H9 (cell line): ENCODE results near the gene WBP1L. TPM values are rescaled to one million over a fixed set of nuclear protein-coding genes. Genes with fewer than 3 reads are reported as not detected.

Experiments
- DNase-seq: peaks from one replicate; pipeline ENCODE4 v3.0.0-alpha.2; 2017
- H2AFZ ChIP-seq: one replicate; pipeline ENCODE4 v1.6.1; 2013; ENCODE audit warnings: mild to moderate bottlenecking, low read length, control low read depth, moderate library complexity
- H2AK5ac ChIP-seq: 2 replicates; pipeline ENCODE4 v1.6.1; 2013; ENCODE audit warnings: low read length, control low read depth, mixed read lengths; ENCODE audit not compliant: insufficient read length
- H2BK120ac ChIP-seq: one replicate; pipeline ENCODE4 v1.6.1; 2013; ENCODE audit warnings: low read depth, mild to moderate bottlenecking, low read length, control low read depth, inconsistent platforms; ENCODE audit not compliant: poor library complexity, severe bottlenecking
- H2BK12ac ChIP-seq: 2 replicates; pipeline ENCODE4 v1.6.1; 2013; ENCODE audit warnings: low read length, control low read depth, mixed read lengths, low read depth; ENCODE audit not compliant: insufficient read length
- H2BK15ac ChIP-seq: 2 replicates; pipeline ENCODE4 v1.6.1; 2013; ENCODE audit warnings: low read depth, low read length, control low read depth
- H2BK20ac ChIP-seq: one replicate; pipeline ENCODE4 v1.6.1; 2013; ENCODE audit warnings: low read depth, mild to moderate bottlenecking, low read length, control low read depth, inconsistent platforms; ENCODE audit not compliant: poor library complexity, severe bottlenecking
- H2BK5ac ChIP-seq: 2 replicates; pipeline ENCODE4 v1.6.1; 2013; ENCODE audit warnings: low read length, control low read depth, mixed read lengths; ENCODE audit not compliant: insufficient read length
- H3K14ac ChIP-seq: 2 replicates; pipeline ENCODE4 v1.6.1; 2013; ENCODE audit warnings: low read length, control low read depth; ENCODE audit not compliant: insufficient read depth
- H3K18ac ChIP-seq: 2 replicates; pipeline ENCODE4 v1.6.1; 2013; ENCODE audit warnings: low read depth, mild to moderate bottlenecking, mixed read lengths, low read length, control low read depth; ENCODE audit not compliant: insufficient read length
- H3K23ac ChIP-seq: 2 replicates; pipeline ENCODE4 v1.6.1; 2013; ENCODE audit warnings: low read length, control low read depth, mixed read lengths, low read depth; ENCODE audit not compliant: insufficient read length
- H3K23me2 ChIP-seq: 2 replicates; pipeline ENCODE4 v1.6.1; 2013; ENCODE audit warnings: low read depth, mild to moderate bottlenecking, mixed read lengths, low read length, control low read depth; ENCODE audit not compliant: insufficient read length, poor library complexity, severe bottlenecking
- H3K27ac ChIP-seq: 2 replicates; pipeline ENCODE4 v1.5.1; 2013; ENCODE audit warnings: low read length, control low read depth, mixed read lengths, low read depth; ENCODE audit not compliant: insufficient read length
- H3K27me3 ChIP-seq: 2 replicates; pipeline ENCODE4 v1.6.1; 2013; ENCODE audit warnings: low read length, control low read depth, inconsistent platforms; ENCODE audit not compliant: insufficient read depth
- H3K4ac ChIP-seq: 2 replicates; pipeline ENCODE4 v1.6.1; 2013; ENCODE audit warnings: low read depth, mild to moderate bottlenecking, control low read depth, inconsistent platforms, low read length, moderate library complexity
- H3K4me1 ChIP-seq: 2 replicates; pipeline ENCODE4 v1.6.1; 2013; ENCODE audit warnings: low read length, control low read depth, inconsistent platforms; ENCODE audit not compliant: insufficient read depth
- H3K4me2 ChIP-seq: 2 replicates; pipeline ENCODE4 v1.6.1; 2013; ENCODE audit warnings: low read length, control low read depth, mixed read lengths; ENCODE audit not compliant: insufficient read length, insufficient read depth
- H3K56ac ChIP-seq: 2 replicates; pipeline ENCODE4 v1.6.1; 2013; ENCODE audit warnings: low read depth, mild to moderate bottlenecking, mixed read lengths, low read length, control low read depth; ENCODE audit not compliant: insufficient read length
- H3K79me1 ChIP-seq: 2 replicates; pipeline ENCODE4 v1.6.1; 2013; ENCODE audit warnings: low read depth, mild to moderate bottlenecking, moderate library complexity, low read length, control low read depth, inconsistent platforms; ENCODE audit not compliant: insufficient read depth, poor library complexity, severe bottlenecking
- H3K79me2 ChIP-seq: 2 replicates; pipeline ENCODE4 v1.6.1; 2013; ENCODE audit warnings: low read length, control low read depth, inconsistent platforms; ENCODE audit not compliant: insufficient read depth
- H3K9ac ChIP-seq: 2 replicates; pipeline ENCODE4 v1.6.1; 2013; ENCODE audit warnings: low read length, control low read depth, mixed read lengths; ENCODE audit not compliant: insufficient read length; ENCODE audit errors: extremely low read depth
- H3K9me3 ChIP-seq: one replicate; pipeline ENCODE4 v1.6.1; 2013; ENCODE audit warnings: low read depth, low read length, inconsistent platforms; ENCODE audit not compliant: control insufficient read depth
- H3T11ph ChIP-seq: one replicate; pipeline ENCODE4 v1.6.1; 2013; ENCODE audit warnings: mild to moderate bottlenecking, low read length, control low read depth, inconsistent platforms
- H4K20me1 ChIP-seq: one replicate; pipeline ENCODE4 v1.6.1; 2013; ENCODE audit not compliant: control insufficient read depth, insufficient read length, insufficient read depth
- H4K5ac ChIP-seq: 2 replicates; pipeline ENCODE4 v1.6.1; 2013; ENCODE audit warnings: low read depth, mild to moderate bottlenecking, mixed read lengths, low read length, control low read depth; ENCODE audit not compliant: insufficient read length
- H4K8ac ChIP-seq: replicated peaks from 2 replicates; pipeline ENCODE4 v1.6.1; 2013; ENCODE audit warnings: low read length, control low read depth, mixed read lengths, low read depth; ENCODE audit not compliant: insufficient read length
- H4K91ac ChIP-seq: 2 replicates; pipeline ENCODE4 v1.6.1; 2013; ENCODE audit warnings: low read depth, mild to moderate bottlenecking, moderate library complexity, mixed read lengths, low read length, control low read depth; ENCODE audit not compliant: insufficient read length
- H3K27ac Mint-ChIP-seq, 3 experiments: 2 replicates in 2 of 3; 3 replicates in 1 of 3; pipeline ENCODE4 v1.8.0; 2020 to 2021; ENCODE audit warnings: mixed read lengths in 3 of 3, mild to moderate bottlenecking in 1 of 3, moderate library complexity in 1 of 3
- H3K27me3 Mint-ChIP-seq: 2 replicates; pipeline ENCODE4 v1.8.0; 2021; ENCODE audit warnings: low read depth, mild to moderate bottlenecking, moderate library complexity, mixed read lengths
- H3K36me3 Mint-ChIP-seq, 3 experiments: 2 replicates in 2 of 3; 3 replicates in 1 of 3; pipeline ENCODE4 v1.8.0; 2020 to 2021; ENCODE audit warnings: low read depth in 3 of 3, mixed read lengths in 3 of 3; ENCODE audit not compliant: insufficient read depth in 1 of 3
- H3K4me1 Mint-ChIP-seq, 2 experiments: 2 replicates each; pipeline ENCODE4 v1.8.0; 2020; ENCODE audit warnings: mixed read lengths in 2 of 2
- H3K4me3 Mint-ChIP-seq, 2 experiments: 2 replicates in 1 of 2; 3 replicates in 1 of 2; pipeline ENCODE4 v1.8.0; 2020 to 2021; ENCODE audit warnings: mild to moderate bottlenecking in 2 of 2, mixed read lengths in 2 of 2, moderate library complexity in 1 of 2
- H3K9me3 Mint-ChIP-seq, 2 experiments: 2 replicates in 1 of 2; 3 replicates in 1 of 2; pipeline ENCODE4 v1.8.0; 2020; ENCODE audit warnings: mild to moderate bottlenecking in 2 of 2, mixed read lengths in 2 of 2, moderate library complexity in 1 of 2
- WGBS: extraction: QIAGEN DNeasy Blood & Tissue Kit; methylation state at CpG from one replicate; pipeline ENCODE4 v1.1.7; 2013; ENCODE audit warnings: missing lambda C conversion rate, low lambda C conversion rate, mixed read lengths; ENCODE audit not compliant: insufficient read length; ENCODE audit errors: extremely low coverage; 5-methylcytosine and 5-hydroxymethylcytosine counted together
- total RNA-seq: library from RNA; stranded (reverse); gene quantifications from 2 replicates; pipeline ENCODE4 v1.2.1, GENCODE V29; 2021
- TF ChIP-seq, protein P1 (sequence below): fragments of 200-600 bp; sonication (generic); conservative IDR thresholded peaks from 3 replicates; pipeline ENCODE4 v1.8.0; 2021; ENCODE audit warnings: antibody characterized with exemption, mild to moderate bottlenecking

Gene WBP1L
- total RNA-seq, 1 experiment from 2014 or later, result 23.8 TPM

DNA sequence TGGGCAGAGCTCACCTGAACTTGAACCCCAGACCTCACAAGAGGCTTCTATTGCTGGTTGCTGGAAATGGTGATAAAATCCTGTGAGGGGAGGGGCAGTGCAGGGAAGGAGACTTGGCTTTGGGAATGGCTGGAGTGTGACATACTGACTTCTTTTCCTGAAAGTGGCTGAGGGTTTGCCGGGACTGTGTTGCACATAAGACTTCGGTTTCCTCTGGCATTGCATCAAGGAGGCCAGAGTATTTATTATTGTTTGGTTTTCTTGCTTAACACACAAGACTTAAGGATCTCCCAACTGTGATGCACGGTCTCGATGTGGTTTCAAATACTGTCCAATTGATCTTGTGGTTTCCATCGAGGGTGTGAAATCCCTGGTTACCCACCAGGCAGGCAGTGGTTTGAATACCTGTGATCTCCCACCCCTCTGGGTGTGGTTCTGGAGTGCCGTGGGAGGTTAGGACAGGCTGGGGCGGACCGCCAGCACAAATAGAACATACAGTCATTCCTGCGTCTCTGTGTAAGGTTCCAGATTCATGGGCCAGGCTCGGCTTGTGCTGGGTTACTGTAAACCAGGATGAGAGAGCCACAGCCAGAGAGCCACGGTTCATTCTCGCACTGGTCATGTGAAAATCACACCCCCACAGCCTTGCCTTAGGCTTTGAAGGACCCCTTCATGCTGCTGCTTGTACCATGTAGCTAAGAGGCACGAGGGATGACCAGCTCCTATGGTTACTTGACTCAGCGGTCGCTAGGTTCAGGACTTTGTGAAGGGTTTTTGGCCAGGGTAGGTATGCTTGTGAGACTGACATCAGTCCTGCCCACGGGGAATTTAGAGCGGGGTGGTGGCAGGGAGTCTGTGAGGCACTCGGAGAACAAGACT, 39.2 kb downstream of the WBP1L start:
- H4K20me1 ChIP-seq, result no peaks in the 10 kb centered on the region
- Mint-ChIP-seq H3K27ac (no peak overlapping the region; a peak in 1 of 7 replicates), H3K36me3 (no peaks in the 10 kb centered on the region), H3K4me1 (peaks cover 31 to 36% of the 10 kb centered on the region in 2 experiments), H3K9me3 (no peaks in the 10 kb centered on the region), H3K27me3 (no peaks in the 10 kb centered on the region), H3K4me3 (no peak overlapping the region; a peak in 1 of 5 replicates)
- no peak overlapping the region for H2BK120ac ChIP-seq
- DNase-seq, result no peak
- WGBS, result no CpG with 5 or more reads among the region's 18 CpGs
- H3K56ac ChIP-seq, result no peak overlapping the region
- no peaks in the 10 kb centered on the region for H3K79me2 ChIP-seq
- no peak overlapping the region for H3K23ac ChIP-seq
- H3T11ph ChIP-seq, result no peak overlapping the region
- no peak overlapping the region for H3K9ac ChIP-seq
- no peak overlapping the region for H2BK5ac ChIP-seq
- no peaks in the 10 kb centered on the region for H3K9me3 ChIP-seq
- H3K18ac ChIP-seq, result no peak overlapping the region
- H3K79me1 ChIP-seq, result no peaks in the 10 kb centered on the region
- H2AFZ ChIP-seq, result no peak overlapping the region
- H3K4ac ChIP-seq, result no peak overlapping the region
- no peak overlapping the region for H3K14ac ChIP-seq
- H4K5ac ChIP-seq, result no peak overlapping the region
- no peak overlapping the region for H2BK12ac ChIP-seq
- no peak overlapping the region for H3K27ac ChIP-seq
- no peaks in the 10 kb centered on the region for H3K27me3 ChIP-seq
- H2AK5ac ChIP-seq, result no peak overlapping the region
- no peak overlapping the region for H3K4me2 ChIP-seq
- H2BK15ac ChIP-seq, result no peak overlapping the region
- no peak overlapping the region for H2BK20ac ChIP-seq
- no peak overlapping the region for H4K91ac ChIP-seq
- TF ChIP-seq, protein P1, sequence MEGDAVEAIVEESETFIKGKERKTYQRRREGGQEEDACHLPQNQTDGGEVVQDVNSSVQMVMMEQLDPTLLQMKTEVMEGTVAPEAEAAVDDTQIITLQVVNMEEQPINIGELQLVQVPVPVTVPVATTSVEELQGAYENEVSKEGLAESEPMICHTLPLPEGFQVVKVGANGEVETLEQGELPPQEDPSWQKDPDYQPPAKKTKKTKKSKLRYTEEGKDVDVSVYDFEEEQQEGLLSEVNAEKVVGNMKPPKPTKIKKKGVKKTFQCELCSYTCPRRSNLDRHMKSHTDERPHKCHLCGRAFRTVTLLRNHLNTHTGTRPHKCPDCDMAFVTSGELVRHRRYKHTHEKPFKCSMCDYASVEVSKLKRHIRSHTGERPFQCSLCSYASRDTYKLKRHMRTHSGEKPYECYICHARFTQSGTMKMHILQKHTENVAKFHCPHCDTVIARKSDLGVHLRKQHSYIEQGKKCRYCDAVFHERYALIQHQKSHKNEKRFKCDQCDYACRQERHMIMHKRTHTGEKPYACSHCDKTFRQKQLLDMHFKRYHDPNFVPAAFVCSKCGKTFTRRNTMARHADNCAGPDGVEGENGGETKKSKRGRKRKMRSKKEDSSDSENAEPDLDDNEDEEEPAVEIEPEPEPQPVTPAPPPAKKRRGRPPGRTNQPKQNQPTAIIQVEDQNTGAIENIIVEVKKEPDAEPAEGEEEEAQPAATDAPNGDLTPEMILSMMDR, result no peak
- no peaks in the 10 kb centered on the region for H3K23me2 ChIP-seq
- H3K4me1 ChIP-seq, result peaks cover 15% of the 10 kb centered on the region; the same call in 1 of the 2 replicates
- no peak overlapping the region for H4K8ac ChIP-seq
